Stimulated activated memory B cell treated with anti-CD40 and anti-IgM and Interleukin-4, amounts not matched to agents 10 μg/mL and 1 μg/mL and 100 μg/mL, for 72 hours (primary cell): ENCODE results near the gene MICAL2.

Source experiments
- ATAC-seq: fragments of 150-1000 bp; cut with Tn5 transposase; 2 replicates; pipeline ENCODE4 v1.10.0; 2021
- H3K27ac Mint-ChIP-seq: one replicate; pipeline ENCODE4 v1.8.0; 2022; ENCODE audit warnings: mild to moderate bottlenecking, mixed read lengths
- H3K27me3 Mint-ChIP-seq: one replicate; pipeline ENCODE4 v1.8.0; 2022; ENCODE audit warnings: mixed read lengths
- H3K36me3 Mint-ChIP-seq: one replicate; pipeline ENCODE4 v1.8.0; 2022; ENCODE audit warnings: mixed read lengths
- H3K4me1 Mint-ChIP-seq: one replicate; pipeline ENCODE4 v1.8.0; 2022; ENCODE audit warnings: mixed read lengths
- H3K4me3 Mint-ChIP-seq: one replicate; pipeline ENCODE4 v1.8.0; 2022; ENCODE audit warnings: mild to moderate bottlenecking, moderate library complexity, mixed read lengths
- H3K9me3 Mint-ChIP-seq: one replicate; pipeline ENCODE4 v1.8.0; 2022; ENCODE audit warnings: mixed read lengths

Gene MICAL2

GRCh38 chr11:12195768-12196167 is 85.4 kb downstream of the MICAL2 start:
- ATAC-seq = no peak
- H3K27me3 Mint-ChIP-seq = peaks cover 8% of the 10 kb centered on the region
- H3K9me3 Mint-ChIP-seq = no peaks in the 10 kb centered on the region
- no peaks in the 10 kb centered on the region for H3K36me3 Mint-ChIP-seq
- no peaks in the 10 kb centered on the region for H3K4me1 Mint-ChIP-seq
- no peak overlapping the region for H3K27ac Mint-ChIP-seq
- H3K4me3 Mint-ChIP-seq = no peak overlapping the region

GRCh38 chr11:12196308-12196707 is 85.9 kb downstream of the MICAL2 start:
- Mint-ChIP-seq H3K36me3 (no peaks in the 10 kb centered on the region), H3K27ac (no peak overlapping the region), H3K4me3 (no peak overlapping the region), H3K4me1 (no peaks in the 10 kb centered on the region), H3K9me3 (no peaks in the 10 kb centered on the region), H3K27me3 (peaks cover 7% of the 10 kb centered on the region)
- ATAC-seq = no peak

- Mint-ChIP-seq H3K9me3 (no peaks in the 10 kb centered on the region), H3K4me1 (no peaks in the 10 kb centered on the region)
- no peak for ATAC-seq
Observed at GRCh38 chr11:12196872-12197271, 86.5 kb downstream of the MICAL2 start.

GRCh38 chr11:12198251-12199222 is 88.1 kb downstream of the MICAL2 start:
- no peaks in the 10 kb centered on the region for H3K4me1 Mint-ChIP-seq
- no peak for ATAC-seq
- no peak overlapping the region for H3K4me3 Mint-ChIP-seq
- H3K27ac Mint-ChIP-seq = no peak overlapping the region
- no peaks in the 10 kb centered on the region for H3K27me3 Mint-ChIP-seq
- H3K9me3 Mint-ChIP-seq = peaks cover 3% of the 10 kb centered on the region
- H3K36me3 Mint-ChIP-seq = no peaks in the 10 kb centered on the region

More at GRCh38 chr11:12196872-12197271, 86.5 kb downstream of the MICAL2 start:
- peaks cover under 1% of the 10 kb centered on the region for H3K27me3 Mint-ChIP-seq
- H3K36me3 Mint-ChIP-seq = no peaks in the 10 kb centered on the region
- H3K4me3 Mint-ChIP-seq = no peak overlapping the region
- no peak overlapping the region for H3K27ac Mint-ChIP-seq

- ATAC-seq = no peak
- Mint-ChIP-seq H3K4me1 (no peaks in the 10 kb centered on the region), H3K27me3 (no peaks in the 10 kb centered on the region), H3K9me3 (peaks cover 3% of the 10 kb centered on the region), H3K36me3 (no peaks in the 10 kb centered on the region), H3K27ac (no peak overlapping the region), H3K4me3 (no peak overlapping the region)
Observed at GRCh38 chr11:12199231-12199948, 89.0 kb downstream of the MICAL2 start.

GRCh38 chr11:12200279-12200990 is 90.0 kb downstream of the MICAL2 start:
- Mint-ChIP-seq H3K4me1 (no peaks in the 10 kb centered on the region), H3K27me3 (no peaks in the 10 kb centered on the region), H3K27ac (no peak overlapping the region), H3K4me3 (no peak overlapping the region), H3K9me3 (peaks cover 3% of the 10 kb centered on the region), H3K36me3 (no peaks in the 10 kb centered on the region)
- ATAC-seq = no peak

- no peaks in the 10 kb centered on the region for H3K36me3 Mint-ChIP-seq
- peaks cover 3% of the 10 kb centered on the region for H3K9me3 Mint-ChIP-seq
- ATAC-seq = no peak
- no peak overlapping the region for H3K4me3 Mint-ChIP-seq
- H3K27me3 Mint-ChIP-seq = peaks cover under 1% of the 10 kb centered on the region
- H3K4me1 Mint-ChIP-seq = no peaks in the 10 kb centered on the region
- H3K27ac Mint-ChIP-seq = no peak overlapping the region
Observed at GRCh38 chr11:12200991-12201985, 90.9 kb downstream of the MICAL2 start.

GRCh38 chr11:12202661-12203310 is 92.4 kb downstream of the MICAL2 start:
- H3K4me1 Mint-ChIP-seq = no peaks in the 10 kb centered on the region
- peaks cover 12% of the 10 kb centered on the region for H3K27me3 Mint-ChIP-seq
- H3K36me3 Mint-ChIP-seq = no peaks in the 10 kb centered on the region
- H3K27ac Mint-ChIP-seq = no peak overlapping the region
- no peak for ATAC-seq
- H3K4me3 Mint-ChIP-seq = no peak overlapping the region
- H3K9me3 Mint-ChIP-seq = peaks cover 3% of the 10 kb centered on the region

GRCh38 chr11:12204506-12204905 is 94.1 kb downstream of the MICAL2 start:
- Mint-ChIP-seq H3K4me1 (no peaks in the 10 kb centered on the region), H3K4me3 (no peak overlapping the region), H3K9me3 (peaks cover 3% of the 10 kb centered on the region), H3K27ac (no peak overlapping the region), H3K36me3 (no peaks in the 10 kb centered on the region), H3K27me3 (peaks cover 22% of the 10 kb centered on the region)
- no peak for ATAC-seq

- no peak overlapping the region for H3K4me3 Mint-ChIP-seq
- ATAC-seq = no peak
- H3K4me1 Mint-ChIP-seq = no peaks in the 10 kb centered on the region
Observed at GRCh38 chr11:12205330-12205729, 94.9 kb downstream of the MICAL2 start.

GRCh38 chr11:12206529-12206928 is 96.1 kb downstream of the MICAL2 start:
- peaks cover 3% of the 10 kb centered on the region for H3K9me3 Mint-ChIP-seq
- H3K27ac Mint-ChIP-seq = no peak overlapping the region
- no peaks in the 10 kb centered on the region for H3K36me3 Mint-ChIP-seq
- H3K4me1 Mint-ChIP-seq = peaks cover 6% of the 10 kb centered on the region
- no peak for ATAC-seq
- H3K27me3 Mint-ChIP-seq = peaks cover 22% of the 10 kb centered on the region
- no peak overlapping the region for H3K4me3 Mint-ChIP-seq

More at GRCh38 chr11:12205330-12205729, 94.9 kb downstream of the MICAL2 start:
- Mint-ChIP-seq H3K36me3 (no peaks in the 10 kb centered on the region), H3K27me3 (peaks cover 22% of the 10 kb centered on the region), H3K9me3 (peaks cover 3% of the 10 kb centered on the region), H3K27ac (no peak overlapping the region)

GRCh38 chr11:12207384-12208150 is 97.2 kb downstream of the MICAL2 start:
- Mint-ChIP-seq H3K4me1 (peaks cover 8% of the 10 kb centered on the region), H3K4me3 (no peak overlapping the region), H3K27me3 (peaks cover 22% of the 10 kb centered on the region), H3K27ac (no peak overlapping the region), H3K36me3 (no peaks in the 10 kb centered on the region), H3K9me3 (peaks cover 3% of the 10 kb centered on the region)
- peak; percentile 74 for ATAC-seq

GRCh38 chr11:12209096-12209495 is 98.7 kb downstream of the MICAL2 start:
- ATAC-seq = no peak
- Mint-ChIP-seq H3K4me1 (peaks cover 8% of the 10 kb centered on the region), H3K27ac (no peak overlapping the region), H3K9me3 (no peaks in the 10 kb centered on the region), H3K27me3 (peaks cover 32% of the 10 kb centered on the region), H3K4me3 (no peak overlapping the region), H3K36me3 (no peaks in the 10 kb centered on the region)
